ENCODE data around the gene MEIS1.

MEIS1 gene

DNA sequence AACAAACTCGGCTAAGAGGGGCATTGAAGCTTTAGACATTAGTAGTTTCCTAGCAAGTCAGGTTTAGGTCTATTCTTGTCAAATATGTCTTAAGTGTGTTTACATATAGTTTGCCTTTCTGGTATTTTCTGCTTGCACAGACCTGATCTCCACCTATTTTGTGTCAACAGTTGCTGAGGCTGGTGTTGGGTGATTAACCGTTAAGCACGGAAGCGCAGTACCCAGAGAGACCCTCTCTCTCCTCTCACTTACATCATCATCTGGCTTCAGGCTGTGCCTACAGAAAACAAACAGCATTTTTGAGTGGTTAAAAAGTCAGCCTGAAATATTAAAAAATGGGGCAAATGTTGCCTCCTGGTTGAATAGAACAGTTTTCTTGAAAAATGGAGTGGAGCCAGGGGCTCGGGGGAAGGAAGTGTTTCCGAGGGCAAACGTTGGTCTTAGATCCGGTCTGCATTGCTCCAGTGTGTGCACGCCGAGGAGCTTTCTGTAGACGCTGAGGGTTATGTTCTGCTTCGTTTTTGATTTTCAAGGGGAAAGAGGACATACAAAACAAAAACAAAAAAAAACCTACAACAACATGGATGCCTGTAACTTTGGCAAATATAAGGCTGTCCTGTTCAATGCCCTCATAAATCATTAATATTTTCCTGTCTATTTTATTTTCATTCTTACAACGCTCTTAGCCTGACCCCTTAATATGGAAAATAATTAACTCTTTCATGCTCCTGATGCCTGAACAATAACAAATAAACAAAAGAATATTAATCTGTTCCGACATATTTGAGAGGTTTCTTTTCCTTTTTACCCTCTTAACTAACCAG is 120.8 kb downstream of the MEIS1 start:
- Histone ChIP-seq H3K36me3 (ENCODE audit: control insufficient read depth, insufficient read depth, low read length) (no peaks in the 10 kb centered on the region), H3K4me1 (ENCODE audit: control insufficient read depth, insufficient read depth, low read length) (no peaks in the 10 kb centered on the region), H3K4me3 (ENCODE audit: low read depth, low read length) (no peak overlapping the region), H3K9ac (ENCODE audit: low read depth, low read length) (no peak overlapping the region), H3K9me3 (ENCODE audit: control insufficient read depth, insufficient read depth, low read length) (no peaks in the 10 kb centered on the region), H3K27me3 (ENCODE audit: control insufficient read depth, insufficient read depth, low read length) (peaks cover 6% of the 10 kb centered on the region)

DNA sequence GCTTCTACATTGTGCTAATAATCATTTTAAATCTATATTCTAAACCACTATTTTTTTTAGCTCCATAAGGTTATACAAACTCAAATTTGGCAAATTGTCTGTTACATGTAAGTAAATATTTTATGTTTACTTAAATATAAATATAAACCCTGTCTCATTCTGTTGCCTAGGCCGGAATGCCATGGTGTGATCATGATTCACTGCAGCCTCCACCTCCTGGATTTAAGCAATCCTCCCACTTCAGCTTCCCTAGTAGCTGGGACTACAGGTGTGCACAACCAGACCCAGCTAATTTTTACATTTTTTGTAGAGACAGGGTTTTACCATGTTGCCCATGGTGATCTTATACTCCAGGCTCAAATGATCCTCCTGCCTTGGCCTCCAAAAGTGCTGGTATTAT is 124.7 kb downstream of the MEIS1 start:
- Histone ChIP-seq H3K27me3 (ENCODE audit: control insufficient read depth, insufficient read depth, low read length) (no peaks in the 10 kb centered on the region), H3K4me1 (ENCODE audit: control insufficient read depth, insufficient read depth, low read length) (peaks cover 9% of the 10 kb centered on the region), H3K4me3 (ENCODE audit: low read depth, low read length) (no peak overlapping the region), H3K9me3 (ENCODE audit: control insufficient read depth, insufficient read depth, low read length) (no peaks in the 10 kb centered on the region), H3K9ac (ENCODE audit: low read depth, low read length) (no peak overlapping the region), H3K36me3 (ENCODE audit: control insufficient read depth, insufficient read depth, low read length) (no peaks in the 10 kb centered on the region)

DNA sequence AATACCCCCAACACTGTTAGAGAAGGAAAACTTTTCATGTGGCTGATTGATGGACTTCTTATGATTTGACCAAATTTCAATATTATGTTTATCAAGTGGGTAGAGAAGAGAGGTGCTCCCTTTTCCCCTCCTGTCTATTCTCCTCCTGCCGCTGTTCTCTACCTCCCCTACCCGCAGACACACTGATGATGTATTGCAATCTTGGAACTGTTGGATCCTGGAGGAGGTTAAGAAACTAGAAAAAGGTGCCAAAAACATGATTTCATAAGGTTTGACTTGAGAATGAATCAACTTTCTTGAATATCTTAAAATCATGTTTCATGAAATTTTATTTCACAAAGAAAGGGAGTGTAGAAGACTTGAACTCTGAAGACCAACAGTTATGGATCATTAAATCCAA is 125.8 kb downstream of the MEIS1 start:
- no peak overlapping the region for H3K4me3 ChIP-seq (ENCODE audit: low read depth, low read length)
- no peaks in the 10 kb centered on the region for H3K27me3 ChIP-seq (ENCODE audit: control insufficient read depth, insufficient read depth, low read length)
- H3K9me3 ChIP-seq (ENCODE audit: control insufficient read depth, insufficient read depth, low read length), result no peaks in the 10 kb centered on the region
- no peaks in the 10 kb centered on the region for H3K36me3 ChIP-seq (ENCODE audit: control insufficient read depth, insufficient read depth, low read length)
- no peak overlapping the region for H3K9ac ChIP-seq (ENCODE audit: low read depth, low read length)
- peaks cover 9% of the 10 kb centered on the region for H3K4me1 ChIP-seq (ENCODE audit: control insufficient read depth, insufficient read depth, low read length)

DNA sequence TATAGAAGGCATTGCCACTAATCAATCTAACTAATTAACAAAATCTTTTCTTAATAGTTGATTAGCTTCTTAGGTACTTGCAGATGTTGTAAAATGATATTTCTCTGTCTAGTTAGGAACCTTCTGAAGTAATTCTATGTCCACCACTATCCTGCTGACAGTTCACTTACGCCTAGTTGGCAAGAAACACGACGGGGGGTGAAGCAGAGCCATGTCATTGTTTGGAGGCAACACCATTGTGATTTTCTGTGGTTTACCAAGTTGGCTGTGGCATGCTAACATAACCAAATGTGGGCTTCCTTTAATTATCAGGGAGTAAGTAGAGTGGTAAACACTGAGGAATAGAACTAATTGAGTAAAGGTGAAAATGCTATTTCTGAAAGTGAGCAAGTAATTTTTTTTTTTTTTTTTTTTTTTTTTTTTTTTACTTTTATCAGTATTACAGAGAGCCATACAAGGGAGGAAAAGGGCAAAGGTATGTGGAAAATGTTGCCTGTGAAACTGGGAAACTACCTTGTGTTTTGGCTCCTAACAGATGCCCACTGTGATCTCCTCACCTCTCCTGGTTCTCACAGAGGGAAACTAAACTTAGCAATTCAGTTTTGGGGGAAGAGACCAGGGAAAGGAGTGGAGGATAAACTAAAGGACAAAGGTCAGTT is 126.8 kb downstream of the MEIS1 start:
- Histone ChIP-seq H3K4me1 (ENCODE audit: control insufficient read depth, insufficient read depth, low read length) (peaks cover 11% of the 10 kb centered on the region), H3K4me3 (ENCODE audit: low read depth, low read length) (no peak overlapping the region), H3K9ac (ENCODE audit: low read depth, low read length) (no peak overlapping the region), H3K27me3 (ENCODE audit: control insufficient read depth, insufficient read depth, low read length) (no peaks in the 10 kb centered on the region), H3K9me3 (ENCODE audit: control insufficient read depth, insufficient read depth, low read length) (no peaks in the 10 kb centered on the region), H3K36me3 (ENCODE audit: control insufficient read depth, insufficient read depth, low read length) (no peaks in the 10 kb centered on the region)

DNA sequence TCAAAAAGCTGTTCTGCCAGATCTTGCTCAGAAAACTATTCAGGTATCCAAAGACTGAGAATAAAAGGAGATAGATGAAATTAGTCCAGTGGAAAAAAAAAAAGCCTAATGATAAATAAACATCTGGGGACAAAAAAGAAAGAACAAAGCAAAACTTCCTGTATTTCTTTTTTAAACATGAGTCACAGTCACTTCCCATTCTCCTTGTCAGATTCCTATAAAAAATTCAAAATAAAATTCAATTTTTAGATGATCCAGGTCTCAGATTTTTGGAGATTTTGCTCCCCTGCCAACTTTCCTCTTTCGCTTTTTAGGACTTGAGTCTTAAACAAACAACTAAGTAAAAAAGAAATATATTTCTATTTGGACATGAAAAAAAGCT is 127.4 kb downstream of the MEIS1 start:
- H3K4me3 ChIP-seq (ENCODE audit: low read depth, low read length), result no peak overlapping the region
- H3K27me3 ChIP-seq (ENCODE audit: control insufficient read depth, insufficient read depth, low read length), result no peaks in the 10 kb centered on the region
- no peaks in the 10 kb centered on the region for H3K36me3 ChIP-seq (ENCODE audit: control insufficient read depth, insufficient read depth, low read length)
- H3K9ac ChIP-seq (ENCODE audit: low read depth, low read length), result no peak overlapping the region
- H3K9me3 ChIP-seq (ENCODE audit: control insufficient read depth, insufficient read depth, low read length), result no peaks in the 10 kb centered on the region
- H3K4me1 ChIP-seq (ENCODE audit: control insufficient read depth, insufficient read depth, low read length), result peaks cover 12% of the 10 kb centered on the region

DNA sequence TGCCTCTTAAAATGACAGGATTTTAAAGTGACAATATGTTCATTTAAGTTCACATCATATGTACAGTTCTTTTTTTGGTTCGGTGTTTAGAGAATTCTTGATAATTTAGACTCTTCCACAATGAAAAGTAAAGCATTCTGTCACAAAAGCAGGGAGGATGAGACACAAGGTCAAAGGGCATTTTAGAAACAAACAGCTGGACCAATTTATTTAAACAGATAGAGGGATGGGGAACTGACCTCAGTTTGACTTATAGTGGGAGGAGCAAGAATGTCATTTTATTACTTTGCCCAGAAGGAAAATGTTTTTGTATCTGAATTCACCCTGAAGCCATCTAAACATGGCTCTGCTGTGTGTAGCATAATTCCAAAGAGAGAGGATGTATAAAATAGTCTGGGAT is 128.5 kb downstream of the MEIS1 start:
- H3K9me3 ChIP-seq (ENCODE audit: control insufficient read depth, insufficient read depth, low read length), result no peaks in the 10 kb centered on the region

DNA sequence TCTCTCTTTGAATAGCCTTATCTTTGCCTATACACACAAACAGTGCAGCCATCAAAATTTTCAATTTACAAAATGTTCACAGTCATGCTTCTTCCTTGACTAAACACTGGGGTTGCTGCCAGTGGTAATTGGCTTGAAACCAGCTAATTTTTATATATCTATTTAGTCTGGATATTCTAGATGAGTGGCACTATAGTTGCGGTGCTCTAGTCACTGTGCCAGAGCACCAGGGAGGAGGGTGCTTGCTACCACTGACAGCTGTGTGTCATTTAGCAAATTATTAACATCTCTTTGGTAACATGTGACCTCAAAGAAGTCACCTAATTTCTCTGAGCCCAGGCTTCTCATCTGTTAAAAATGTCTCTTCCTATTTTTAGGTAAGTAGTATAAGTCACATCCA is 130.4 kb downstream of the MEIS1 start:
- Histone ChIP-seq H3K9me3 (ENCODE audit: control insufficient read depth, insufficient read depth, low read length) (no peaks in the 10 kb centered on the region), H3K27me3 (ENCODE audit: control insufficient read depth, insufficient read depth, low read length) (no peaks in the 10 kb centered on the region), H3K4me1 (ENCODE audit: control insufficient read depth, insufficient read depth, low read length) (peaks cover 15% of the 10 kb centered on the region)

More for the DNA sequence above, 128.5 kb downstream of the MEIS1 start:
- H3K9ac ChIP-seq (ENCODE audit: low read depth, low read length), result no peak overlapping the region
- peaks cover 12% of the 10 kb centered on the region for H3K4me1 ChIP-seq (ENCODE audit: control insufficient read depth, insufficient read depth, low read length)
- no peaks in the 10 kb centered on the region for H3K36me3 ChIP-seq (ENCODE audit: control insufficient read depth, insufficient read depth, low read length)
- H3K27me3 ChIP-seq (ENCODE audit: control insufficient read depth, insufficient read depth, low read length), result no peaks in the 10 kb centered on the region
- H3K4me3 ChIP-seq (ENCODE audit: low read depth, low read length), result no peak overlapping the region

DNA sequence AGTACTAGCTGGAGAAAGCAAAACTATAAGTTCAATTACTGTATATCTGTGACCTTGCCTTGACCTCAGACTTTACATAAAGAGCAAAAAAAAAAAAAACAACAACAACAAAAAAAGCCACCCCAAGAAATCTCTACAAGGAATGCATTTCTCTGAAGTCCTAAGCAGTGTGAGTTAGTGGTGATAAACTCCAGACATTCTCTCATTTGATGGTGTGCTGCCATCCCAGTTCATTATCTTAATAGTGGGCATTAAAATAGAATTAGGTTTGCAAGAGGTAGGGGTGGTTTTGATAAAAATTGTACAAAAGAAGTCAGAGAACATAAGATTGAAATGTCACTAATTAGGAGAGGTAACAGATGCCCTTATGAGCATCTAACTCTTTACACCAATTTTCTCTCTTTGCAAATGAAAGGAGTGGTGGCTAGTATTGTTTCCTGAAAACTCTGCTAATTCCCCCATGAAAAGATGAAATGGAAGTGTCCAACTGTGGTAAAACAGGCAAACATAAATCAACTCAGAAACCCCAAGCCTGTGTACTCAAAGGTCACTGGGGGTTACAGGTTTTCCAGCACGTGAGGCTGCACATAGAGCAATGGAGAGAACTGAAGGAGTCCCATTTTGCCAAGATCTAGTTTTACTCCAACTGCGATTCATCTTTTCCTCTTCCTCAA is 131.9 kb downstream of the MEIS1 start:
- Histone ChIP-seq H3K36me3 (ENCODE audit: control insufficient read depth, insufficient read depth, low read length) (no peaks in the 10 kb centered on the region), H3K4me3 (ENCODE audit: low read depth, low read length) (no peak overlapping the region), H3K9me3 (ENCODE audit: control insufficient read depth, insufficient read depth, low read length) (no peaks in the 10 kb centered on the region), H3K27me3 (ENCODE audit: control insufficient read depth, insufficient read depth, low read length) (peaks cover 3% of the 10 kb centered on the region), H3K4me1 (ENCODE audit: control insufficient read depth, insufficient read depth, low read length) (peaks cover 12% of the 10 kb centered on the region), H3K9ac (ENCODE audit: low read depth, low read length) (no peak overlapping the region)

More for the DNA sequence above, 130.4 kb downstream of the MEIS1 start:
- Histone ChIP-seq H3K36me3 (ENCODE audit: control insufficient read depth, insufficient read depth, low read length) (no peaks in the 10 kb centered on the region), H3K9ac (ENCODE audit: low read depth, low read length) (no peak overlapping the region), H3K4me3 (ENCODE audit: low read depth, low read length) (no peak overlapping the region)

DNA sequence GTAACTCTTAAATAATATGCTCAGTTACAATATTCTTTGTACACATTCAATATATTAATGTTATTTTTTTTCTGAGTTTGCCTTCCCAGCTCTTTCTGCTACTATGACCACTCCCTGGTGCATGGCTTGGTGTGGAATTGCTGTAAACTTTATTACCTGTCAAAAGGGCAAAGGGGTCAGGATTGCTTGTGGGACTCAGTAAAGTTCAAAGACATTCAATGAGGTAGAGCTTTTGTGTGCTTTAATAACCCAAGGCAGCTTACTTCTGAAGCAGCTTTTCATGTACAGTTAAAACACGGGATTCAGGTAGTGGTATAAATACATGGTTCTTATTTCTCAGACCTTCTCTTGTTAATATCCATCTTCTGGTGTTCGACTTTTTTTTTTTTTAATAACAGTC is 132.8 kb downstream of the MEIS1 start:
- H3K36me3 ChIP-seq (ENCODE audit: control insufficient read depth, insufficient read depth, low read length), result no peaks in the 10 kb centered on the region
- no peaks in the 10 kb centered on the region for H3K9me3 ChIP-seq (ENCODE audit: control insufficient read depth, insufficient read depth, low read length)
- H3K4me3 ChIP-seq (ENCODE audit: low read depth, low read length), result no peak overlapping the region
- H3K4me1 ChIP-seq (ENCODE audit: control insufficient read depth, insufficient read depth, low read length), result peaks cover 12% of the 10 kb centered on the region
- peaks cover 3% of the 10 kb centered on the region for H3K27me3 ChIP-seq (ENCODE audit: control insufficient read depth, insufficient read depth, low read length)
- no peak overlapping the region for H3K9ac ChIP-seq (ENCODE audit: low read depth, low read length)

DNA sequence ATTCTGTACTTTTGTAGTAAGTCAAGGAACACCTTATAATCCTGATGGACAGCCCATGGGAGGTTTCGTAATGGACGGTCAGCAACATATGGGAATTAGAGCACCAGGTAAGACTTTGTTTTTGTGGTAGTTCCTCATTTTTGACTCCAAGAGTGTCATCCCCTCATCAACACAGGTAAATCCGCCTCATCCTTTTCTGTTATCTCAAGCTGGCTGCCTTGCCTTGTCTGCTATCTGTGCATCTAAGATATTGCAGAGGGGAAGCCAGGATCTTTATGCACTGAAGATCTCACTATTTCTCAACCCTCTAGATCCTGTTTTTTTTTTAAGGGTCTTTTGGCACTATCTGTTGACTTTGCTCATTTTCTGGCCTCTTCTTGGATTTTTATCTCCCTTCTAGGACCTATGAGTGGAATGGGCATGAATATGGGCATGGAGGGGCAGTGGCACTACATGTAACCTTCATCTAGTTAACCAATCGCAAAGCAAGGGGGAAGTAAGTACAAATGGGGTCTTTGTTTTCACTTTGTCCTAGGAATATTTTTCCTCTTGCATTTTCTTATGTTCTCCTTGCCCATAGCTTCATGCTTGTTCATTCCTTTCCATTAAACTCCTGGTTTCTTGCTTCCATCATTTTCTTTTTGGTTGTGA is 133.8 kb downstream of the MEIS1 start:
- Histone ChIP-seq H3K27me3 (ENCODE audit: control insufficient read depth, insufficient read depth, low read length) (peaks cover 3% of the 10 kb centered on the region), H3K9ac (ENCODE audit: low read depth, low read length) (no peak overlapping the region), H3K36me3 (ENCODE audit: control insufficient read depth, insufficient read depth, low read length) (no peaks in the 10 kb centered on the region), H3K9me3 (ENCODE audit: control insufficient read depth, insufficient read depth, low read length) (no peaks in the 10 kb centered on the region), H3K4me1 (ENCODE audit: control insufficient read depth, insufficient read depth, low read length) (peaks cover 12% of the 10 kb centered on the region), H3K4me3 (ENCODE audit: low read depth, low read length) (no peak overlapping the region)

DNA sequence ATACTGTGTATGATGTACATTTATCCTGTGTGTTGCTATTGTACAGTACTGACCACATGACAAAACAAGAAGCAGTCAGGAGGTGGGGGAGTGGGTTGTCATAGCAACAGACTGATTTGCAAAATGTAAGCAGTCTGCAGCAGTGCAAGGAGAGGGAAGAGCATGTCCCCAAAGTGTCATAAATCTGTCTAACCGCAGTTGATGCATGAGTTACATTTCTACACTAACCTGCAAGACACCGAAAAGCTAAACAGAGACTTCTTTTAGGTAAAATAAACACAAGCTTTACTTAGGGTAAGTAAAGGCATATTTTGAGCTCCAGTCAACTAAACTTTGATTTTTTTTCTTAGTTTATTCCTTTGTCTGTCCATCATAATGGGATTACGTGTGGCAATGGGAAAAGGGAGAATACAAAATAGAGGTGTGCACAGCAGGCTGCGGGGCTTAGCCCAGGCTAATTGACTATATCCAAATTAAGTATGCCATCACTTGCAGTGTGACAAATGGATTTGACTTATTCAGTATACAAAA is 134.5 kb downstream of the MEIS1 start:
- H3K9ac ChIP-seq (ENCODE audit: low read depth, low read length), result no peak overlapping the region
- H3K36me3 ChIP-seq (ENCODE audit: control insufficient read depth, insufficient read depth, low read length), result no peaks in the 10 kb centered on the region
- H3K9me3 ChIP-seq (ENCODE audit: control insufficient read depth, insufficient read depth, low read length), result no peaks in the 10 kb centered on the region
- peaks cover 3% of the 10 kb centered on the region for H3K27me3 ChIP-seq (ENCODE audit: control insufficient read depth, insufficient read depth, low read length)
- no peak overlapping the region for H3K4me3 ChIP-seq (ENCODE audit: low read depth, low read length)
- H3K4me1 ChIP-seq (ENCODE audit: control insufficient read depth, insufficient read depth, low read length), result peaks cover 12% of the 10 kb centered on the region

Measured in iPS-15b (cell line).